ENCODE data around the gene TFPT.

The TFPT gene

GRCh38 chr19:54128796-54129616 lies 13.5 kb upstream of the TFPT start:
- no peak for TF ChIP-seq SP1 (IDR thresholded peaks at IDR 0.05)
- no peak for TF ChIP-seq ELF4 (IDR thresholded peaks at IDR 0.05)
- no peak for TF ChIP-seq NFRKB (IDR thresholded peaks at IDR 0.05)
- TF ChIP-seq LEF1 (IDR thresholded peaks at IDR 0.05; ENCODE audit: borderline replicate concordance) = no peak
- TF ChIP-seq FOXA1 (IDR thresholded peaks at IDR 0.05) = no peak
- TF ChIP-seq ZNF384 (IDR thresholded peaks at IDR 0.05) = no peak
- no peak for TF ChIP-seq FOXK2 (IDR thresholded peaks at IDR 0.05)
- TF ChIP-seq SUZ12 (IDR thresholded peaks at IDR 0.05) = no peak
- TF ChIP-seq FOXM1 (IDR thresholded peaks at IDR 0.05; ENCODE audit: borderline replicate concordance) = no peak
- TF ChIP-seq HDGF (IDR thresholded peaks at IDR 0.05; ENCODE audit: borderline replicate concordance) = no peak
- TF ChIP-seq L3MBTL2 (conservative IDR thresholded peaks at IDR 0.05) = no peak
- TF ChIP-seq BHLHE40 (IDR thresholded peaks at IDR 0.05; ENCODE audit: borderline replicate concordance) = no peak
- TF ChIP-seq, protein P1, sequence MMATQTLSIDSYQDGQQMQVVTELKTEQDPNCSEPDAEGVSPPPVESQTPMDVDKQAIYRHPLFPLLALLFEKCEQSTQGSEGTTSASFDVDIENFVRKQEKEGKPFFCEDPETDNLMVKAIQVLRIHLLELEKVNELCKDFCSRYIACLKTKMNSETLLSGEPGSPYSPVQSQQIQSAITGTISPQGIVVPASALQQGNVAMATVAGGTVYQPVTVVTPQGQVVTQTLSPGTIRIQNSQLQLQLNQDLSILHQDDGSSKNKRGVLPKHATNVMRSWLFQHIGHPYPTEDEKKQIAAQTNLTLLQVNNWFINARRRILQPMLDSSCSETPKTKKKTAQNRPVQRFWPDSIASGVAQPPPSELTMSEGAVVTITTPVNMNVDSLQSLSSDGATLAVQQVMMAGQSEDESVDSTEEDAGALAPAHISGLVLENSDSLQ (IDR thresholded peaks at IDR 0.05) = no peak
- TF ChIP-seq CTBP1 (IDR thresholded peaks at IDR 0.05; ENCODE audit: borderline replicate concordance) = no peak
- no peak for TF ChIP-seq TARDBP (IDR thresholded peaks at IDR 0.05)
- no peak for TF ChIP-seq ARNT (IDR thresholded peaks at IDR 0.05)
- no peak for DNase-seq (ENCODE audit: extremely low spot score)
- ChIA-PET CTCF (no interaction called here), POLR2A (no interaction called here)

DNA sequence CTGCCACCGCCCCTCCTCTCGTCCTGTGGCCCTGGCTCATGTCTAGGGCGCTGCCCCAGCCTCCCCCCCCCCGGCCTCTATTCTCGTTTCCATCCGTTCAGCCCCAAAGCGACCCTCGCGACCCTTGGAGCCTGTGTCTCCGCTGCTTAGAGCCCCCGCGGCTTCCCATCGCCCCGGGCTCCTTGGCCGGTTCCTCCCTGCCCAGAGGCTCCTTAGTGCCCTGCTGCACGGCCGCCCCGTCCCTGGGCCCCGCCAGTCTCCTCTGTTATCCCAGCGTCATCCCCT lies 12.9 kb upstream of the TFPT start:
- CTCF ChIA-PET = no interaction called here
- TF ChIP-seq ELF4 (IDR thresholded peaks at IDR 0.05) = no peak
- POLR2A ChIA-PET = no interaction called here
- DNase-seq (ENCODE audit: extremely low spot score) = no peak

DNA sequence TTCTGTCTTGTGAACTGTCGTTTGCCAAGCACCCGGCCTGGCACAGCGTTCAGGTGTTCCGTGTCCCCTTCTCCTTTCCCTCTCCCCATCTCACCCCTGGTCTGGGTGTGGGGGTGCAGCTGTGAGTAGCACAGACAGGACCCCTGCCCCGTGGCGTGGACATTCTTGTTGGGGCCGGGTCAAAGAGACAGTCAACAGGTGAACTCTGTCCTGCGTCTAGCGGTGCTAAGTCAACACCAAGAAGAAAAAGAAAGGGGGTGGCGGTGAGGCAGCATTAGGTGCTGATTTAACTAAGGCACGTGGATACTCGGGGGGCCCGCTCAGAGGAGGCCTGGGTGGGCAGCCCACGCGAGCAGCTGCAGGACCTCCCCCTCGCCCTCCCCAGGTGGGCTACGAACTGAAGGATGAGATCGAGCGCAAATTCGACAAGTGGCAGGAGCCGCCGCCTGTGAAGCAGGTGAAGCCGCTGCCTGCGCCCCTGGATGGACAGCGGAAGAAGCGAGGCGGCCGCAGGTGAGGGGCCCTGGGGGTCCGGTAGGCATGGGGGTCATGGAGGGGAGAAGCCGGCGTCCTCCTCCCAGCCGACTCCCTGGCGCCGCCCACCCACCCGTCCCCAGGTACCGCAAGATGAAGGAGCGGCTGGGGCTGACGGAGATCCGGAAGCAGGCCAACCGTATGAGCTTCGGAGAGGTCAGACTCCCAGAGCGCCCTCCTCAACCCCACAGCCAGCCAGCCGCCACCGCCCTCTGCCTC lies 12.4 kb upstream of the TFPT start:
- CTCF ChIA-PET = no interaction called here
- TF ChIP-seq SP1 (IDR thresholded peaks at IDR 0.05) = no peak
- TF ChIP-seq, protein P1 (IDR thresholded peaks at IDR 0.05) = no peak
- no peak for TF ChIP-seq ARNT (IDR thresholded peaks at IDR 0.05)
- no peak for TF ChIP-seq FOXK2 (IDR thresholded peaks at IDR 0.05)
- TF ChIP-seq L3MBTL2 (conservative IDR thresholded peaks at IDR 0.05) = no peak
- TF ChIP-seq CTBP1 (IDR thresholded peaks at IDR 0.05; ENCODE audit: borderline replicate concordance) = no peak
- POLR2A ChIA-PET = interaction anchor here (2.0 kb wide), 1 partner anchor 9 kb away, joined by 5 read pairs; the partner anchor contains the start of gene CNOT3
- no peak for DNase-seq (ENCODE audit: extremely low spot score)

GRCh38 chr19:54125713-54126112 lies 10.3 kb upstream of the TFPT start:
- TF ChIP-seq TARDBP (IDR thresholded peaks at IDR 0.05) (no peak), FOXM1 (IDR thresholded peaks at IDR 0.05; ENCODE audit: borderline replicate concordance) (no peak), ZNF384 (IDR thresholded peaks at IDR 0.05) (no peak), ELF4 (IDR thresholded peaks at IDR 0.05) (no peak), FOXK2 (IDR thresholded peaks at IDR 0.05) (no peak), FOXA1 (IDR thresholded peaks at IDR 0.05) (no peak)
- TF ChIP-seq, protein P1 (IDR thresholded peaks at IDR 0.05) = no peak
- POLR2A ChIA-PET = interaction anchor here (1.2 to 2.0 kb wide), 2 partner anchors 10 to 11 kb away, joined by 3 to 5 read pairs; partner anchors contain the start of genes CNOT3, PRPF31 and TFPT
- CTCF ChIA-PET = no interaction called here
- DNase-seq (ENCODE audit: extremely low spot score) = no peak

DNA sequence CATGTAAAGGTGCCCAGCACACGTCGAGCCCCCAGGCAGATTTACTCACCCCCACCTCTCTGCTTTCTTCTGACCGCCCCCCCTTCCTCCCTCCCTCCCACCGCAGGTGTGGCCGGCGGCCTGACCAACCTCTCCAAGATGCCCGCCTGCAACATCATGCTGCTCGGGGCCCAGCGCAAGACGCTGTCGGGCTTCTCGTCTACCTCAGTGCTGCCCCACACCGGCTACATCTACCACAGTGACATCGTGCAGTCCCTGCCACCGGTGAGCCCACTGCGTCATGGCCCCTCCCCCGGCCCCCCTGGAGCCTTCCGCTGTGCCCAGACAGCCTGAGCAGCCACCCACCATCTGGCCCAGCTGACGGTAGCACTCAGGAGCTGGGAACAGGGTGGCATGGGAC lies 8.9 kb upstream of the TFPT start:
- TF ChIP-seq ELF4 (IDR thresholded peaks at IDR 0.05) (no peak), FOXM1 (IDR thresholded peaks at IDR 0.05; ENCODE audit: borderline replicate concordance) (no peak), ZNF384 (IDR thresholded peaks at IDR 0.05) (no peak), L3MBTL2 (conservative IDR thresholded peaks at IDR 0.05) (no peak), LEF1 (IDR thresholded peaks at IDR 0.05; ENCODE audit: borderline replicate concordance) (no peak), HDGF (IDR thresholded peaks at IDR 0.05; ENCODE audit: borderline replicate concordance) (no peak), CTBP1 (IDR thresholded peaks at IDR 0.05; ENCODE audit: borderline replicate concordance) (no peak), BHLHE40 (IDR thresholded peaks at IDR 0.05; ENCODE audit: borderline replicate concordance) (no peak), SUZ12 (IDR thresholded peaks at IDR 0.05) (no peak), SP1 (IDR thresholded peaks at IDR 0.05) (no peak), FOXA1 (IDR thresholded peaks at IDR 0.05) (no peak)
- TF ChIP-seq, protein P1 (IDR thresholded peaks at IDR 0.05) = no peak
- ChIA-PET POLR2A (interaction anchor here (0.8 to 0.9 kb wide), 2 partner anchors 8 to 15 kb away, joined by 3 read pairs; no protein-coding TSS in a partner anchor), CTCF (no interaction called here)
- DNase-seq (ENCODE audit: extremely low spot score) = no peak

DNA sequence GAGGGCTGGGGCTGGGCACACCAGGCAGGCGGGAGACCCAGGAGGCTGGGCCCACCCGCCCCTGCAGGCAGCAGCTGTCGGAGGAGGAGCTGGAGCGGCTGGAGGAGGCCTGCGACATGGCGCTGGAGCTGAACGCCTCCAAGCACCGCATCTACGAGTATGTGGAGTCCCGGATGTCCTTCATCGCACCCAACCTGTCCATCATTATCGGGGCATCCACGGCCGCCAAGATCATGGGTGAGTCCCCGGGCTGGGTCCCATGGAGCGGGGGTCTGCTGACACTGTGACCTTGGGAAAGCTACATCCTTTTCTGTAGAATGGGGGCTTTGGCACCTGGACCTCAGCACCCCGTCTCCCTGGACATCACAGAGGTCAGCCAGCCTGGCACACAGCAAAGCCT lies 8.2 kb upstream of the TFPT start:
- ChIA-PET CTCF (no interaction called here), POLR2A (interaction anchor here (0.8 to 0.9 kb wide), 3 partner anchors 14 to 189 kb away, joined by 3 read pairs; partner anchors contain the start of genes CNOT3 and LILRA5)
- TF ChIP-seq SP1 (IDR thresholded peaks at IDR 0.05) (no peak), FOXK2 (IDR thresholded peaks at IDR 0.05) (no peak), FOXM1 (IDR thresholded peaks at IDR 0.05; ENCODE audit: borderline replicate concordance) (no peak), ARNT (IDR thresholded peaks at IDR 0.05) (no peak), TARDBP (IDR thresholded peaks at IDR 0.05) (no peak), BHLHE40 (IDR thresholded peaks at IDR 0.05; ENCODE audit: borderline replicate concordance) (no peak), LEF1 (IDR thresholded peaks at IDR 0.05; ENCODE audit: borderline replicate concordance) (no peak), NFRKB (IDR thresholded peaks at IDR 0.05) (no peak), CTBP1 (IDR thresholded peaks at IDR 0.05; ENCODE audit: borderline replicate concordance) (no peak), SUZ12 (IDR thresholded peaks at IDR 0.05) (no peak), FOXA1 (IDR thresholded peaks at IDR 0.05) (no peak), ELF4 (IDR thresholded peaks at IDR 0.05) (no peak), L3MBTL2 (conservative IDR thresholded peaks at IDR 0.05) (no peak), ZNF384 (IDR thresholded peaks at IDR 0.05) (no peak), HDGF (IDR thresholded peaks at IDR 0.05; ENCODE audit: borderline replicate concordance) (no peak)
- TF ChIP-seq, protein P1 (IDR thresholded peaks at IDR 0.05) = no peak
- no peak for DNase-seq (ENCODE audit: extremely low spot score)
